ENCODE data around the gene IZUMO2.

IZUMO2 gene

DNA sequence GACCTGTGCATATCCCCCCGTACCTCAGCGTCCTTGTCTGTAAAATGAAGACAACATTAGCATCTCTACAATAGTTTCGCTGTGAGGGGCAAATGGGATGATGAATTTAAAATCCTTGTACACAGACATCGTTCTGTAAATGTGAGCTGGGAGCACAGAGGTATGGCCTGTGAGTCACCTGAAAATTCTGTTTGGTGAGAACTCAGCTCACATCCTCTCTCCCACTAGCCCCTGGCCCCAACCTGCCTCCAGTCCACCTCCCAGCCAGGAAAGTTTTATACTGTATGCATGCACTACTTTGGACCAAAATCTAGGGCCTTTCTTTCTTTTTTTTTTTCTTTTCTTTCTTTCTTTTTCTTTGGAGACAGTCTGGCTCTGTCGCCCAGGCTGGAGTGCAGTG is 8.7 kb upstream of the IZUMO2 start:
- ChIA-PET POLR2A (no interaction called here), CTCF (interaction anchor here (1.3 kb wide), 1 partner anchor 36 kb away, joined by 3 read pairs; no protein-coding TSS in a partner anchor)
- DNase-seq (ENCODE audit: extremely low spot score): no peak
- TF ChIP-seq CTCF (IDR thresholded peaks at IDR 0.05; ENCODE audit: control extremely low read depth, extremely low read depth, low read depth, missing control alignments): no peak

- CTCF ChIA-PET: no interaction called here
- TF ChIP-seq CTCF (IDR thresholded peaks at IDR 0.05; ENCODE audit: control extremely low read depth, extremely low read depth, low read depth, missing control alignments): no peak
- DNase-seq (ENCODE audit: extremely low spot score): no peak
- POLR2A ChIA-PET: no interaction called here
Observed at GRCh38 chr19:50167314-50167721, 4.2 kb upstream of the IZUMO2 start.

GRCh38 chr19:50159078-50159477 is 4.0 kb downstream of the IZUMO2 start:
- ChIA-PET CTCF (no interaction called here), POLR2A (no interaction called here)
- no peak for TF ChIP-seq CTCF (IDR thresholded peaks at IDR 0.05; ENCODE audit: control extremely low read depth, extremely low read depth, low read depth, missing control alignments)
- no peak for DNase-seq (ENCODE audit: extremely low spot score)

DNA sequence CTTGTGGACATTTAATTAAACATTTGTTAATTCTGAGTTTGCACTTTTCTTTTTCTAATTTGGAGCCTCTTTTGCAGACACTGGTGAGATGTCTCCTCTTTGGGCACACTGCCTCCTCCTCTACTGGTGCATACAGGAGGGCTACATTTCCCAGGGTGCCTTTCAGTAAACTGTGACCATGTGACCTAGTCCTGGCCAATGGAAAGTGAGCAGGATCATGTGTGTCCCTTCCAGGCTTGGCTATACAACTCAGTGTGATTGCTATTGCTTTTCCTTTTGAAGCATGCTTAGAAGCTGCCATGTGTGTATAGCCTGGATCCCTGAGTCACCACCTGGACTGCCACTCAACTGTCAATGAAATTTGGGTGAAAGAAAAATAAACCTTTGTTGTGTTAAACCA is 4.5 kb downstream of the IZUMO2 start:
- ChIA-PET POLR2A (no interaction called here), CTCF (no interaction called here)
- no peak for DNase-seq (ENCODE audit: extremely low spot score)
- TF ChIP-seq CTCF (IDR thresholded peaks at IDR 0.05; ENCODE audit: control extremely low read depth, extremely low read depth, low read depth, missing control alignments): no peak

DNA sequence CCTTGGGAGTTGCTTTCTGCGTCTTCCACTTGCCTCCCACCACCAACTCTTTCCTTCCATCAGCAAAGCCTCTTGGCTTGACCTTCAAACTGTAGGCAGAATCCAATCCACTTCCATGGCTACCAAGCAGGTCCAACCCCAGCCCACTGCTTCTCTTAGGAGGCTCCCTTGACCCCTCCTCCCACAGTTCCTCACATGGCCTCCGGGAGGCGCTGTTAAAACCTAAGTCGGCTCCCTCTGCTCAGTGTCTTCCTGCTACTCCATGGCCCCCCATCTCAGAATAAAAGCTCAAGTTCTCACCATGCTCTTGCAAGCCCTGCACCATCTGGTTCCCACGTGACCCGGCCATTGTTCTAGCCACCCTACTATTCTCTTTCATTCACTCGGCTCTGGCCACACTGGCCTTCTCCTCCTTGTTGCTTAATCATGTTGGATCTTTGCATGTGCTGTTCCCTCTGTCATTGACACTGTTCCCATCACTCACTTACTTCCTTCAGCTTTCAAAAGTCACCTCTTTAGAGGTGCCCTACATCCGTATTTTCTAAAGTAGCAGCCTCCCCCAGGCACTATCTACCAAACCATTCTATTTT is 7.5 kb downstream of the IZUMO2 start:
- CTCF ChIA-PET: interaction anchor here (1.1 kb wide), 1 partner anchor 20 kb away, joined by 3 read pairs; no protein-coding TSS in a partner anchor
- TF ChIP-seq CTCF (IDR thresholded peaks at IDR 0.05; ENCODE audit: control extremely low read depth, extremely low read depth, low read depth, missing control alignments): no peak
- POLR2A ChIA-PET: no interaction called here
- DNase-seq (ENCODE audit: extremely low spot score): no peak

DNA sequence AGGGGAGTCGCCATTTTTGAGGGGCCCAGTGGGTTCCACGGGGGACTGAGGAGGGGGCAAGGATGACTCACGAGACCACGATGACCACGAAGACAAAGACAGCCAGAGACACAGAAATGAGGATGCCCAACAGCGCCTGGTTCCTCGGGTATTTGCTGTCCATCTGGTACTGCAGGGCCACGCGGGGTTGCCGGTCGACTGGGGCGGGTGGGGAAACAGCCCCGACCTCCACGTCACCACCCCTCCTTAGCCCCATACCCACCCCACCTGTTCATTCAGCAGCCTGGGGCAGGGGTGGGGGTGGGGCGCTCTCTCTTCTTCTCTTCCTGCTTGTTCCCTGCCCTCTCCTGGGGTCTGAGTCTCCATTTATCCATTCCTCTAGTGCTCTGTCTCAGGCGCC is 8.6 kb downstream of the IZUMO2 start:
- POLR2A ChIA-PET: no interaction called here
- no peak for TF ChIP-seq CTCF (IDR thresholded peaks at IDR 0.05; ENCODE audit: control extremely low read depth, extremely low read depth, low read depth, missing control alignments)
- CTCF ChIA-PET: no interaction called here
- no peak for DNase-seq (ENCODE audit: extremely low spot score)

DNA sequence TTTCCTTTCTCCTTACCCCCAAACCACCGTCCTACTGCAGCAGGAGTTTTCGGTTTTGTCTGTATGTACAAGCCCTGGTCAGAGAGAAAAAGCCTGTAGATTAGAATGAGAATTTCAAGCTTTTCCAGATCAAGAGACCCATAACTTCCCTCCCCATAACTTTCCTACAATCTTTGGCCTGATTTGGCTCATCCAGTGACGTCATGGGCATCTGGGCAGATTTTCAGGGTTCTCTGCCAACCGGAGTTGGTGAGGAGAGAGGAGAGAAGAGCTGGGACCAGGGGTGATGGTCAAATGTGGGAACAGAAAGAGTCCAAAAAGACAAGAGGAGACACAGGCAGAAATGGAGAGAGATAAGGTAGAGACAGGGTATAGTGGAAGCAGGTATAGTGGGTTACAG is 10.5 kb downstream of the IZUMO2 start:
- POLR2A ChIA-PET: no interaction called here
- no peak for DNase-seq (ENCODE audit: extremely low spot score)
- CTCF ChIA-PET: no interaction called here
- TF ChIP-seq CTCF (IDR thresholded peaks at IDR 0.05; ENCODE audit: control extremely low read depth, extremely low read depth, low read depth, missing control alignments): no peak

Data from GM10248 (cell line).